Endothelial cell of umbilical vein (primary cell): Measurements from ENCODE around the gene CUL5. TPM values are rescaled to one million over a fixed set of nuclear protein-coding genes. Genes with fewer than 3 reads are reported as not detected.

Experiments
- Bru-seq: library from RNA; stranded (reverse); fragments of 400-500 nt; gene quantifications from one replicate; lab custom pipeline; 2021; lab: Mats Ljungman, UMichigan
- BruChase-seq, 2 experiments: library from RNA; stranded (reverse); fragments of 400-500 nt; gene quantifications; one replicate each; lab custom pipeline; 2021; lab: Mats Ljungman, UMichigan
- BruUV-seq: library from RNA; stranded (reverse); fragments of 400-500 nt; replicated peaks from 2 replicates; lab custom pipeline; 2021; lab: Mats Ljungman, UMichigan
- CTCF ChIA-PET: fragments of 300-600, 350-600 bp; sonication (Branson Sonifier 250); formaldehyde crosslinking; loops from one replicate; lab custom pipeline; 2021; ENCODE audit warnings: antibody characterized with exemption, inconsistent platforms; lab: Charles Lee
- POLR2A ChIA-PET: fragments of 300-600, 350-600 bp; sonication (Branson Sonifier 250); formaldehyde crosslinking; loops from one replicate; lab custom pipeline; 2021; ENCODE audit warnings: antibody characterized with exemption, inconsistent platforms; lab: Charles Lee
- DNase-seq: peaks from one replicate; pipeline ENCODE4 v3.0.0-alpha.2; 2011; ENCODE audit warnings: low read depth, low spot score
- FAIRE-seq: peaks from 2 replicates; lab custom pipeline; 2011; peaks lifted over from hg19 to GRCh38; lab: Jason Lieb, UNC
- H2AFZ ChIP-seq: 2 replicates; pipeline ENCODE4 v1.6.0; 2012; ENCODE audit warnings: low read depth, low read length, control low read depth, inconsistent platforms
- H3K27ac ChIP-seq: 2 replicates; pipeline ENCODE4 v1.5.1; 2011; ENCODE audit warnings: low read depth, mild to moderate bottlenecking, control low read depth, low read length, moderate library complexity; ENCODE audit not compliant: insufficient read depth
- H3K27me3 ChIP-seq, 2 experiments: 2 replicates each; pipeline versions ENCODE4 v1.6.0 to v1.6.1; 2011; ENCODE audit warnings: low read length in 2 of 2, mixed read lengths in 1 of 2; ENCODE audit not compliant: control insufficient read depth in 2 of 2, insufficient read depth in 2 of 2
- H3K36me3 ChIP-seq, 2 experiments: 2 replicates in 1 of 2; 3 replicates in 1 of 2; pipeline ENCODE4 v1.5.1; 2011; ENCODE audit warnings: low read length in 2 of 2, mild to moderate bottlenecking in 1 of 2, moderate library complexity in 1 of 2; ENCODE audit not compliant: control insufficient read depth in 2 of 2, insufficient read depth in 2 of 2; ENCODE audit errors: extremely low read depth in 1 of 2
- H3K4me1 ChIP-seq: 3 replicates; pipeline ENCODE4 v1.5.1; 2011; ENCODE audit warnings: mild to moderate bottlenecking, low read length; ENCODE audit not compliant: control insufficient read depth, insufficient read depth; ENCODE audit errors: extremely low read depth
- H3K4me2 ChIP-seq: 2 replicates; pipeline ENCODE4 v1.6.1; 2011; ENCODE audit warnings: low read length, control low read depth, mixed read lengths; ENCODE audit not compliant: insufficient read depth
- H3K4me3 ChIP-seq, 3 experiments: fragments of 200-600 bp in 1 of 3; sonication (generic), shearing (Covaris generic) in 1 of 3; replicated peaks in 1 of 3; 2 replicates each; pipeline ENCODE4 v1.5.1; 2011 to 2016; ENCODE audit warnings: control low read depth in 3 of 3, low read length in 3 of 3, mild to moderate bottlenecking in 2 of 3, inconsistent platforms in 1 of 3, low read depth in 1 of 3, moderate library complexity in 1 of 3; ENCODE audit not compliant: insufficient read depth in 1 of 3
- H3K79me2 ChIP-seq: 2 replicates; pipeline ENCODE4 v1.6.0; 2012; ENCODE audit warnings: low read length, inconsistent platforms; ENCODE audit not compliant: control insufficient read depth, insufficient read depth
- H3K9ac ChIP-seq: replicated peaks from 2 replicates; pipeline ENCODE3; 2011; ENCODE audit warnings: low read length, control low read depth; ENCODE audit not compliant: insufficient read depth; ENCODE audit errors: extremely low read depth
- H3K9me1 ChIP-seq: replicated peaks from 3 replicates; pipeline ENCODE4 v1.6.0; 2011; ENCODE audit warnings: mild to moderate bottlenecking, low read length; ENCODE audit not compliant: control insufficient read depth, insufficient read depth; ENCODE audit errors: extremely low read depth
- H3K9me3 ChIP-seq: replicated peaks from 2 replicates; pipeline ENCODE4 v1.5.1; 2012; ENCODE audit warnings: low read length, inconsistent platforms; ENCODE audit not compliant: control insufficient read depth, insufficient read depth
- H4K20me1 ChIP-seq: replicated peaks from 2 replicates; pipeline ENCODE3; 2011; ENCODE audit warnings: mild to moderate bottlenecking, low read length; ENCODE audit not compliant: control insufficient read depth, insufficient read depth; ENCODE audit errors: extremely low read depth
- CTCF ChIP-seq, 2 donors: IDR thresholded peaks; 1 replicate in 1 of 2; 2 replicates in 1 of 2; pipeline ENCODE4 v1.5.1; 2011; ENCODE audit warnings: low read length in 2 of 2, mild to moderate bottlenecking in 2 of 2, moderate library complexity in 2 of 2, control low read depth in 1 of 2, inconsistent platforms in 1 of 2, low read depth in 1 of 2; ENCODE audit not compliant: insufficient read depth in 1 of 2; ENCODE audit errors: extremely low read depth in 1 of 2
- EZH2 ChIP-seq: IDR thresholded peaks from 2 replicates; pipeline ENCODE4 v1.6.1; 2012; ENCODE audit warnings: borderline replicate concordance, low read depth, mild to moderate bottlenecking, moderate library complexity, low read length, inconsistent platforms; ENCODE audit not compliant: severe bottlenecking
- FOS ChIP-seq: IDR thresholded peaks from 2 replicates; pipeline ENCODE4 v1.6.1; 2011; ENCODE audit warnings: mild to moderate bottlenecking, low read length, moderate library complexity, borderline replicate concordance; ENCODE audit not compliant: insufficient read depth
- GATA2 ChIP-seq: IDR thresholded peaks from 2 replicates; pipeline ENCODE4 v1.7.0; 2011; ENCODE audit warnings: low read depth, mild to moderate bottlenecking, moderate library complexity, mixed read lengths, low read length; ENCODE audit not compliant: insufficient read length, insufficient read depth
- JUN ChIP-seq: IDR thresholded peaks from 2 replicates; pipeline ENCODE4 v1.6.1; 2011; ENCODE audit warnings: borderline replicate concordance, low read depth; ENCODE audit not compliant: insufficient read length, insufficient read depth
- MAX ChIP-seq: IDR thresholded peaks from 2 replicates; pipeline ENCODE4 v1.6.1; 2011; ENCODE audit not compliant: insufficient read depth, insufficient read length
- MYC ChIP-seq: IDR thresholded peaks from one replicate; pipeline ENCODE4 v1.6.1; 2011; ENCODE audit warnings: mild to moderate bottlenecking, low read depth, low read length
- POLR2A ChIP-seq: IDR thresholded peaks from 2 replicates; pipeline ENCODE4 v1.6.1; 2012; ENCODE audit warnings: low read depth, mild to moderate bottlenecking, control low read depth, low read length
- POLR2AphosphoS5 ChIP-seq: IDR thresholded peaks from 2 replicates; pipeline ENCODE4 v1.6.1; 2012; ENCODE audit warnings: low read depth, mild to moderate bottlenecking, control low read depth, low read length, moderate library complexity; ENCODE audit not compliant: insufficient read depth
- dilution Hi-C: fragments of 300-500 bp; cut with MboI; formaldehyde crosslinking; loops from one replicate; pipeline ENCODE4 v1.15.0; 2019; ENCODE audit warnings: low sequenced_read_pairs; ENCODE audit not compliant: extremely low pct_ligation_motif_present
- intact Hi-C: fragments of 100-400 bp; cut with micrococcal nuclease; formaldehyde crosslinking; loops from one replicate; pipeline ENCODE4 v1.10.0; 2022
- long read RNA-seq: library from polyadenylated mRNA; stranded (forward); transcript quantifications from one replicate; pipeline ENCODE4 v2.0.0, GENCODE V29; 2021
- polyA minus RNA-seq, 3 experiments: library from RNA; depleted of rRNA, polyadenylated mRNA; stranded (reverse); fragments of >200 nt; gene quantifications; 1 replicate in 1 of 3; 2 replicates in 2 of 3; pipeline ENCODE4 v1.2.3, GENCODE V29; 2011
- polyA plus RNA-seq, 4 experiments: library from polyadenylated mRNA; depleted of rRNA in 3 of 4; stranded (reverse) in 3 of 4; unstranded in 1 of 4; fragments of >200 nt; gene quantifications; 2 replicates each; pipeline versions ENCODE4 v1.2.1 to v1.2.3, GENCODE V29; 2011 to 2012; ENCODE audit warnings: missing spikeins in 1 of 4
- total RNA-seq: library from RNA; stranded (reverse); gene quantifications from 2 replicates; pipeline ENCODE4 v1.2.3, GENCODE V29; 2021

Gene CUL5
- 36.6 and 37.6 TPM in 2 replicates for total RNA-seq
- 5.9 and 9.9 TPM in 2 replicates for polyA plus RNA-seq
- 6.6 and 7.2 TPM in 2 replicates for polyA plus RNA-seq (2011; cell fraction: cytosol; rRNA removed)
- 15.7 and 22.0 TPM in 2 replicates for polyA plus RNA-seq (2011; cell fraction: nucleus; rRNA removed)
- 19.5 and 22.3 TPM in 2 replicates for polyA plus RNA-seq (2012)
- 29.3 and 40.7 TPM in 2 replicates for polyA minus RNA-seq
- polyA minus RNA-seq (2011; cell fraction: cytosol; rRNA and poly(A)+ RNA removed), result 9.7 TPM
- polyA minus RNA-seq (2011; cell fraction: nucleus; rRNA and poly(A)+ RNA removed), result 71.2 and 75.8 TPM in 2 replicates
- Bru-seq, nascent RNA, result percentile 91 among the genes with signal in this experiment
- percentile 84 among the genes with signal in this experiment for BruChase-seq, experiment 1, labeled RNA remaining after a 6-hour chase
- percentile 86 among the genes with signal in this experiment for BruChase-seq, experiment 2, labeled RNA remaining after a 2-hour chase
- long read RNA-seq, full-length matches to known transcripts, result 6 of 17 reads
- long read RNA-seq, partial matches to known transcripts, result 5 of 17 reads
- long read RNA-seq, other reads (novel, unspliced or antisense), result 6 of 17 reads

- peaks cover 48% of the 10 kb centered on the region for H3K79me2 ChIP-seq
- BruUV-seq, result TSS peak; percentile 87
- peaks cover 3% of the 10 kb centered on the region for H4K20me1 ChIP-seq
- peak within 1 kb of the TSS; percentile 53 for H2AFZ ChIP-seq
- dilution Hi-C loops (no loop called here), intact Hi-C loops (loop anchor here (1.0 to 10.0 kb wide), 7 partner anchors 80 to 640 kb away; partner anchors contain the start of genes ACAT1, ALKBH8, NPAT and RAB39A)
- no peaks in the 10 kb centered on the region for H3K36me3 ChIP-seq
- H3K27ac ChIP-seq, result peak within 1 kb of the TSS; percentile 75
- ChIA-PET CTCF (interaction anchor here (0.6 to 2.0 kb wide), 31 partner anchors 9 to 692 kb away, joined by 3 to 15 read pairs (median 4); partner anchors contain the start of genes ACAT1, CWF19L2 and DDX10), POLR2A (interaction anchor here (0.5 to 1.3 kb wide), 5 partner anchors 9 to 2000 kb away, joined by 3 to 5 read pairs (median 4); partner anchors contain the start of gene DDX10)
- H3K9me1 ChIP-seq, result no peaks in the 10 kb centered on the region
- H3K9me3 ChIP-seq, result no peaks in the 10 kb centered on the region
- no peaks in the 10 kb centered on the region for H3K27me3 ChIP-seq
- H3K9ac ChIP-seq, result peak within 1 kb of the TSS; percentile 91
- peak; percentile 90 for DNase-seq
- peak; percentile 87 for FAIRE-seq
- peaks cover 12% of the 10 kb centered on the region for H3K4me1 ChIP-seq
- TF ChIP-seq MAX (peak; percentile 94), POLR2A (peak; percentile 91), MYC (no peak), POLR2AphosphoS5 (peak; percentile 88), EZH2 (no peak), GATA2 (no peak), JUN (no peak), CTCF (IDR thresholded peaks at IDR 0.05; ENCODE audit: extremely low read depth in 1 of 2, insufficient read depth in 1 of 2, low read depth in 1 of 2, low read length in 2 of 2) (peak; percentile 91 to 96), FOS (no peak)
- H3K4me3 ChIP-seq, result peak within 1 kb of the TSS; percentile 44 to 88 (median 60)
- H3K4me2 ChIP-seq, result peak within 1 kb of the TSS; percentile 94
Measured at GRCh38 chr11:108008656-108009496, at the start of gene CUL5. TSS of gene CUL5 (plus strand) at chr11:108008898. CDS start at chr11:108009349, 451 bp downstream.
